Thyroid gland (tissue), 4 donors: ENCODE measurements around the gene PLCB1.

ENCODE experiments used
- POLR2A ChIP-seq, 2 donors: fragments of 450-650 bp; IDR thresholded peaks; one replicate each; pipeline ENCODE4 v1.6.1; 2017; ENCODE audit warnings: antibody characterized with exemption in 2 of 2, mild to moderate bottlenecking in 2 of 2, moderate library complexity in 1 of 2
- TF ChIP-seq, protein P1 (sequence below), 6 experiments: fragments of 200-600 bp in 3 of 6; fragments of 450-650 bp in 3 of 6; sonication (generic) in 3 of 6; IDR thresholded peaks; one replicate each; pipeline ENCODE4 v1.5.1; 2016 to 2019; ENCODE audit warnings: antibody characterized with exemption in 6 of 6, mild to moderate bottlenecking in 2 of 6, inconsistent platforms in 1 of 6, moderate library complexity in 1 of 6

DNA sequence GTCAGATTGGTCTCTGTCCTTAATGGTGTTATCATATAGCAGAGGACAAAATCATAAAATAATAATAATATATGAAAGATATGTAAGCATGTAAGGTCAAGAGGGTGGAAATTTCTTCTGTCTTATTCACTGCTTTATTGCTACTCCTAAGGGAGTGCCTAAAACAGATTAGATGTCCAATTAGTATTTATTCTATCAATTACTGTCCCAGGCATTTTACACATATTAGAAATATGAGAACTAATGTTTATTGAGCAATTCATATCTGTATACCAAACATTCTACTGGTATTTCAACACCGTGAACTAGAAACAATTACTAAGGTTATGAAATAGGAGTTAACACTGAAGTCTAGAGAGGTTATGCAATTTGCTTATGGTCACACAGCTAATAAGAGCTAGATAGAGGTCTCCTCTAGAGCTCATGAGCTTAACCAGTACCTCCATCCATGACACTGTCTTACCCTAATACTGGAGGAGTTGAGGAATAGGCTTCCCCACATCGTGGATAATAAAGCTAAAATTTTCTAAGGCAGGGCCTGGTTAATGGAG is 302.3 kb downstream of the PLCB1 start:
- TF ChIP-seq POLR2A (IDR thresholded peaks at IDR 0.05) = no peak
- TF ChIP-seq, protein P1, sequence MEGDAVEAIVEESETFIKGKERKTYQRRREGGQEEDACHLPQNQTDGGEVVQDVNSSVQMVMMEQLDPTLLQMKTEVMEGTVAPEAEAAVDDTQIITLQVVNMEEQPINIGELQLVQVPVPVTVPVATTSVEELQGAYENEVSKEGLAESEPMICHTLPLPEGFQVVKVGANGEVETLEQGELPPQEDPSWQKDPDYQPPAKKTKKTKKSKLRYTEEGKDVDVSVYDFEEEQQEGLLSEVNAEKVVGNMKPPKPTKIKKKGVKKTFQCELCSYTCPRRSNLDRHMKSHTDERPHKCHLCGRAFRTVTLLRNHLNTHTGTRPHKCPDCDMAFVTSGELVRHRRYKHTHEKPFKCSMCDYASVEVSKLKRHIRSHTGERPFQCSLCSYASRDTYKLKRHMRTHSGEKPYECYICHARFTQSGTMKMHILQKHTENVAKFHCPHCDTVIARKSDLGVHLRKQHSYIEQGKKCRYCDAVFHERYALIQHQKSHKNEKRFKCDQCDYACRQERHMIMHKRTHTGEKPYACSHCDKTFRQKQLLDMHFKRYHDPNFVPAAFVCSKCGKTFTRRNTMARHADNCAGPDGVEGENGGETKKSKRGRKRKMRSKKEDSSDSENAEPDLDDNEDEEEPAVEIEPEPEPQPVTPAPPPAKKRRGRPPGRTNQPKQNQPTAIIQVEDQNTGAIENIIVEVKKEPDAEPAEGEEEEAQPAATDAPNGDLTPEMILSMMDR (IDR thresholded peaks at IDR 0.05) = no peak
